ENCODE results near the gene DDX39B.
A peak's percentile ranks its signal among the peaks of the same experiment; 100 is the strongest.
"Not testable (repeated sequence)": the region's sequence is repeated elsewhere in the genome, so short reads cannot be mapped to it uniquely, and the experiment has no call there.

DDX39B gene

GRCh38 chr6:31486065-31486837 is 55.6 kb downstream of the DDX39B start:
- H3K4me3 ChIP-seq (ENCODE audit: low read depth, low read length); POLR2A ChIA-PET; H3K9me3 ChIP-seq (ENCODE audit: control insufficient read depth, insufficient read depth, low read depth, low read length); H3K27ac ChIP-seq (ENCODE audit: extremely low read depth, low read depth, low read length); H3K4me1 ChIP-seq (ENCODE audit: control insufficient read depth, insufficient read depth, low read length); H3K36me3 ChIP-seq (ENCODE audit: control insufficient read depth in 2 of 2, insufficient read depth in 1 of 2, low read length in 2 of 2): not testable (repeated sequence)
- CTCF ChIA-PET: interaction anchor here (0.7 to 1.5 kb wide), 2 partner anchors 88 to 94 kb away, joined by 3 read pairs; no protein-coding TSS in a partner anchor
- TF ChIP-seq, protein P1, sequence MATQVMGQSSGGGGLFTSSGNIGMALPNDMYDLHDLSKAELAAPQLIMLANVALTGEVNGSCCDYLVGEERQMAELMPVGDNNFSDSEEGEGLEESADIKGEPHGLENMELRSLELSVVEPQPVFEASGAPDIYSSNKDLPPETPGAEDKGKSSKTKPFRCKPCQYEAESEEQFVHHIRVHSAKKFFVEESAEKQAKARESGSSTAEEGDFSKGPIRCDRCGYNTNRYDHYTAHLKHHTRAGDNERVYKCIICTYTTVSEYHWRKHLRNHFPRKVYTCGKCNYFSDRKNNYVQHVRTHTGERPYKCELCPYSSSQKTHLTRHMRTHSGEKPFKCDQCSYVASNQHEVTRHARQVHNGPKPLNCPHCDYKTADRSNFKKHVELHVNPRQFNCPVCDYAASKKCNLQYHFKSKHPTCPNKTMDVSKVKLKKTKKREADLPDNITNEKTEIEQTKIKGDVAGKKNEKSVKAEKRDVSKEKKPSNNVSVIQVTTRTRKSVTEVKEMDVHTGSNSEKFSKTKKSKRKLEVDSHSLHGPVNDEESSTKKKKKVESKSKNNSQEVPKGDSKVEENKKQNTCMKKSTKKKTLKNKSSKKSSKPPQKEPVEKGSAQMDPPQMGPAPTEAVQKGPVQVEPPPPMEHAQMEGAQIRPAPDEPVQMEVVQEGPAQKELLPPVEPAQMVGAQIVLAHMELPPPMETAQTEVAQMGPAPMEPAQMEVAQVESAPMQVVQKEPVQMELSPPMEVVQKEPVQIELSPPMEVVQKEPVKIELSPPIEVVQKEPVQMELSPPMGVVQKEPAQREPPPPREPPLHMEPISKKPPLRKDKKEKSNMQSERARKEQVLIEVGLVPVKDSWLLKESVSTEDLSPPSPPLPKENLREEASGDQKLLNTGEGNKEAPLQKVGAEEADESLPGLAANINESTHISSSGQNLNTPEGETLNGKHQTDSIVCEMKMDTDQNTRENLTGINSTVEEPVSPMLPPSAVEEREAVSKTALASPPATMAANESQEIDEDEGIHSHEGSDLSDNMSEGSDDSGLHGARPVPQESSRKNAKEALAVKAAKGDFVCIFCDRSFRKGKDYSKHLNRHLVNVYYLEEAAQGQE (tag by site-specific recombination; IDR thresholded peaks at IDR 0.05): peak; percentile 71

GRCh38 chr6:31485055-31485454 is 56.7 kb downstream of the DDX39B start:
- TF ChIP-seq ZNF544 (tag by site-specific recombination; IDR thresholded peaks at IDR 0.05): no peak
- no peak for TF ChIP-seq ZNF692 (tag by site-specific recombination; IDR thresholded peaks at IDR 0.05)
- TF ChIP-seq ZNF654 (tag by site-specific recombination; IDR thresholded peaks at IDR 0.05; ENCODE audit: low read depth): no peak
- no peak for TF ChIP-seq ZNF791 (tag by site-specific recombination; IDR thresholded peaks at IDR 0.05)
- no peak for TF ChIP-seq ZEB2 (tag by site-specific recombination; IDR thresholded peaks at IDR 0.05)
- no peak for TF ChIP-seq SCRT2 (tag by site-specific recombination; IDR thresholded peaks at IDR 0.05)
- no peak for TF ChIP-seq ZNF394 (tag by site-specific recombination; IDR thresholded peaks at IDR 0.05; ENCODE audit: borderline replicate concordance)
- no peak for TF ChIP-seq REPIN1 (tag by site-specific recombination; IDR thresholded peaks at IDR 0.05; ENCODE audit: low read depth)
- TF ChIP-seq ZNF423 (tag by site-specific recombination; IDR thresholded peaks at IDR 0.05): no peak
- TF ChIP-seq, protein P2, sequence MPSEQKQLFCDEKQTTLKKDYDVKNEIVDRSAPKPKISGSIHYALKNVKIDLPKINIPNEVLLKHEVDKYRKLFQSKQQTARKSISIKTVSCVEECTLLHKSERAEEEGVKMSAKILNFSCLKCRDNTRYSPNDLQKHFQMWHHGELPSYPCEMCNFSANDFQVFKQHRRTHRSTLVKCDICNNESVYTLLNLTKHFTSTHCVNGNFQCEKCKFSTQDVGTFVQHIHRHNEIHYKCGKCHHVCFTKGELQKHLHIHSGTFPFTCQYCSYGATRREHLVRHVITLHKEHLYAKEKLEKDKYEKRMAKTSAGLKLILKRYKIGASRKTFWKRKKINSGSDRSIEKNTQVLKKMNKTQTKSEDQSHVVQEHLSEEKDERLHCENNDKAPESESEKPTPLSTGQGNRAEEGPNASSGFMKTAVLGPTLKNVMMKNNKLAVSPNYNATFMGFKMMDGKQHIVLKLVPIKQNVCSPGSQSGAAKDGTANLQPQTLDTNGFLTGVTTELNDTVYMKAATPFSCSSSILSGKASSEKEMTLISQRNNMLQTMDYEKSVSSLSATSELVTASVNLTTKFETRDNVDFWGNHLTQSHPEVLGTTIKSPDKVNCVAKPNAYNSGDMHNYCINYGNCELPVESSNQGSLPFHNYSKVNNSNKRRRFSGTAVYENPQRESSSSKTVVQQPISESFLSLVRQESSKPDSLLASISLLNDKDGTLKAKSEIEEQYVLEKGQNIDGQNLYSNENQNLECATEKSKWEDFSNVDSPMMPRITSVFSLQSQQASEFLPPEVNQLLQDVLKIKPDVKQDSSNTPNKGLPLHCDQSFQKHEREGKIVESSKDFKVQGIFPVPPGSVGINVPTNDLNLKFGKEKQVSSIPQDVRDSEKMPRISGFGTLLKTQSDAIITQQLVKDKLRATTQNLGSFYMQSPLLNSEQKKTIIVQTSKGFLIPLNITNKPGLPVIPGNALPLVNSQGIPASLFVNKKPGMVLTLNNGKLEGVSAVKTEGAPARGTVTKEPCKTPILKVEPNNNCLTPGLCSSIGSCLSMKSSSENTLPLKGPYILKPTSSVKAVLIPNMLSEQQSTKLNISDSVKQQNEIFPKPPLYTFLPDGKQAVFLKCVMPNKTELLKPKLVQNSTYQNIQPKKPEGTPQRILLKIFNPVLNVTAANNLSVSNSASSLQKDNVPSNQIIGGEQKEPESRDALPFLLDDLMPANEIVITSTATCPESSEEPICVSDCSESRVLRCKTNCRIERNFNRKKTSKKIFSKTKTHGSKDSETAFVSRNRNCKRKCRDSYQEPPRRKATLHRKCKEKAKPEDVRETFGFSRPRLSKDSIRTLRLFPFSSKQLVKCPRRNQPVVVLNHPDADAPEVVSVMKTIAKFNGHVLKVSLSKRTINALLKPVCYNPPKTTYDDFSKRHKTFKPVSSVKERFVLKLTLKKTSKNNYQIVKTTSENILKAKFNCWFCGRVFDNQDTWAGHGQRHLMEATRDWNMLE (tag by site-specific recombination; conservative IDR thresholded peaks at IDR 0.05; ENCODE audit: low read depth): no peak
- TF ChIP-seq ZNF18 (tag by site-specific recombination; IDR thresholded peaks at IDR 0.05): no peak
- no peak for TF ChIP-seq ZNF621 (tag by site-specific recombination; IDR thresholded peaks at IDR 0.05)
- TF ChIP-seq, protein P3, sequence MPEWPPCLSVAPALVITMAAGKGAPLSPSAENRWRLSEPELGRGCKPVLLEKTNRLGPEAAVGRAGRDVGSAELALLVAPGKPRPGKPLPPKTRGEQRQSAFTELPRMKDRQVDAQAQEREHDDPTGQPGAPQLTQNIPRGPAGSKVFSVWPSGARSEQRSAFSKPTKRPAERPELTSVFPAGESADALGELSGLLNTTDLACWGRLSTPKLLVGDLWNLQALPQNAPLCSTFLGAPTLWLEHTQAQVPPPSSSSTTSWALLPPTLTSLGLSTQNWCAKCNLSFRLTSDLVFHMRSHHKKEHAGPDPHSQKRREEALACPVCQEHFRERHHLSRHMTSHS (tag by site-specific recombination; IDR thresholded peaks at IDR 0.05): no peak
- TF ChIP-seq ZNF302 (tag by site-specific recombination; IDR thresholded peaks at IDR 0.05; ENCODE audit: low read depth): no peak
- TF ChIP-seq ZNF324 (tag by site-specific recombination; IDR thresholded peaks at IDR 0.05): no peak
- no peak for TF ChIP-seq ZNF175 (tag by site-specific recombination; IDR thresholded peaks at IDR 0.05)
- no peaks in the 10 kb centered on the region for H3K36me3 ChIP-seq (ENCODE audit: control insufficient read depth in 2 of 2, insufficient read depth in 1 of 2, low read length in 2 of 2)
- CTCF ChIA-PET: interaction anchor here (0.6 to 1.0 kb wide), 3 partner anchors 11 to 97 kb away, joined by 3 read pairs; no protein-coding TSS in a partner anchor
- H3K4me3 ChIP-seq (ENCODE audit: low read depth, low read length): no peak overlapping the region
- no peaks in the 10 kb centered on the region for H3K9me3 ChIP-seq (ENCODE audit: control insufficient read depth, insufficient read depth, low read depth, low read length)
- no peak overlapping the region for H3K27ac ChIP-seq (ENCODE audit: extremely low read depth, low read depth, low read length)
- POLR2A ChIA-PET: interaction anchor here (1.1 kb wide), 1 partner anchor 56 kb away, joined by 3 read pairs; the partner anchor contains the start of gene DDX39B
- no peaks in the 10 kb centered on the region for H3K4me1 ChIP-seq (ENCODE audit: control insufficient read depth, insufficient read depth, low read length)
